ENCODE data around the gene VAV3.
"Not testable (repeated sequence)": the region's sequence is repeated elsewhere in the genome, so short reads cannot be mapped to it uniquely, and the experiment has no call there.

VAV3 gene

GRCh38 chr1:107702946-107703571 is 261.9 kb downstream of the VAV3 start:
- H3K4me1 Mint-ChIP-seq, result no peaks in the 10 kb centered on the region
- H3K27ac Mint-ChIP-seq, result no peak overlapping the region
- no peak for DNase-seq
- H3K36me3 Mint-ChIP-seq, result no peaks in the 10 kb centered on the region
- H3K9me3 Mint-ChIP-seq, result no peaks in the 10 kb centered on the region
- H3K4me3 Mint-ChIP-seq, result no peak overlapping the region
- H3K27me3 Mint-ChIP-seq, result no peaks in the 10 kb centered on the region
- CTCF ChIA-PET, result no interaction called here

GRCh38 chr1:107700651-107701050 is 264.3 kb downstream of the VAV3 start:
- H3K27ac Mint-ChIP-seq, H3K9me3 Mint-ChIP-seq, DNase-seq, H3K4me1 Mint-ChIP-seq, CTCF ChIA-PET, H3K27me3 Mint-ChIP-seq, H3K4me3 Mint-ChIP-seq, H3K36me3 Mint-ChIP-seq: not testable (repeated sequence)

GRCh38 chr1:107698161-107698560 is 266.8 kb downstream of the VAV3 start:
- no peak overlapping the region for H3K27ac Mint-ChIP-seq
- CTCF ChIA-PET, result no interaction called here
- no peaks in the 10 kb centered on the region for H3K36me3 Mint-ChIP-seq

GRCh38 chr1:107695341-107695740 is 269.6 kb downstream of the VAV3 start:
- H3K36me3 Mint-ChIP-seq, result no peaks in the 10 kb centered on the region
- H3K4me1 Mint-ChIP-seq, result no peaks in the 10 kb centered on the region
- no peaks in the 10 kb centered on the region for H3K27me3 Mint-ChIP-seq
- no peaks in the 10 kb centered on the region for H3K9me3 Mint-ChIP-seq
- H3K27ac Mint-ChIP-seq, result no peak overlapping the region
- CTCF ChIA-PET, result no interaction called here
- no peak overlapping the region for H3K4me3 Mint-ChIP-seq
- DNase-seq, result no peak

More at GRCh38 chr1:107698161-107698560, 266.8 kb downstream of the VAV3 start:
- no peaks in the 10 kb centered on the region for H3K4me1 Mint-ChIP-seq
- H3K4me3 Mint-ChIP-seq, result no peak overlapping the region
- H3K27me3 Mint-ChIP-seq, result no peaks in the 10 kb centered on the region
- DNase-seq, result no peak
- no peaks in the 10 kb centered on the region for H3K9me3 Mint-ChIP-seq

GRCh38 chr1:107692580-107693345 is 272.2 kb downstream of the VAV3 start:
- Mint-ChIP-seq H3K27ac (no peak overlapping the region), H3K4me3 (no peak overlapping the region), H3K9me3 (no peaks in the 10 kb centered on the region), H3K36me3 (no peaks in the 10 kb centered on the region), H3K27me3 (no peaks in the 10 kb centered on the region), H3K4me1 (no peaks in the 10 kb centered on the region)
- CTCF ChIA-PET, result no interaction called here
- DNase-seq, result no peak

- Mint-ChIP-seq H3K27ac (no peak overlapping the region), H3K4me3 (no peak overlapping the region), H3K27me3 (no peaks in the 10 kb centered on the region), H3K9me3 (no peaks in the 10 kb centered on the region), H3K36me3 (no peaks in the 10 kb centered on the region), H3K4me1 (no peaks in the 10 kb centered on the region)
- no peak for DNase-seq
- CTCF ChIA-PET, result no interaction called here
These were observed 273.4 kb downstream of the VAV3 start for GRCh38 chr1:107691540-107691939.

- CTCF ChIA-PET, result no interaction called here
- no peak for DNase-seq
- Mint-ChIP-seq H3K9me3 (no peaks in the 10 kb centered on the region), H3K4me3 (no peak overlapping the region), H3K36me3 (no peaks in the 10 kb centered on the region), H3K27ac (no peak overlapping the region), H3K4me1 (no peaks in the 10 kb centered on the region), H3K27me3 (no peaks in the 10 kb centered on the region)
These were observed 274.5 kb downstream of the VAV3 start for GRCh38 chr1:107690491-107690890.

GRCh38 chr1:107689733-107690132 is 275.2 kb downstream of the VAV3 start:
- no peak for DNase-seq
- CTCF ChIA-PET, result no interaction called here
- no peaks in the 10 kb centered on the region for H3K27me3 Mint-ChIP-seq
- no peak overlapping the region for H3K4me3 Mint-ChIP-seq
- H3K9me3 Mint-ChIP-seq, result no peaks in the 10 kb centered on the region
- H3K36me3 Mint-ChIP-seq, result no peaks in the 10 kb centered on the region
- no peak overlapping the region for H3K27ac Mint-ChIP-seq
- H3K4me1 Mint-ChIP-seq, result no peaks in the 10 kb centered on the region

- no peak for DNase-seq
- Mint-ChIP-seq H3K27me3 (no peaks in the 10 kb centered on the region), H3K9me3 (no peaks in the 10 kb centered on the region), H3K36me3 (no peaks in the 10 kb centered on the region), H3K4me3 (no peak overlapping the region), H3K4me1 (no peaks in the 10 kb centered on the region), H3K27ac (no peak overlapping the region)
- CTCF ChIA-PET, result no interaction called here
These were observed 275.8 kb downstream of the VAV3 start for GRCh38 chr1:107689159-107689558.

- Mint-ChIP-seq H3K4me3 (no peak overlapping the region), H3K36me3 (no peaks in the 10 kb centered on the region), H3K27ac (no peak overlapping the region), H3K4me1 (no peaks in the 10 kb centered on the region), H3K9me3 (no peaks in the 10 kb centered on the region), H3K27me3 (no peaks in the 10 kb centered on the region)
- DNase-seq, result no peak
- CTCF ChIA-PET, result no interaction called here
These were observed 276.9 kb downstream of the VAV3 start for GRCh38 chr1:107687849-107688753.

- no peak for DNase-seq
- CTCF ChIA-PET, result no interaction called here
- Mint-ChIP-seq H3K9me3 (no peaks in the 10 kb centered on the region), H3K27me3 (no peaks in the 10 kb centered on the region), H3K36me3 (no peaks in the 10 kb centered on the region), H3K27ac (no peak overlapping the region), H3K4me3 (no peak overlapping the region), H3K4me1 (no peaks in the 10 kb centered on the region)
These were observed 281.3 kb downstream of the VAV3 start for GRCh38 chr1:107683683-107684082.

- Mint-ChIP-seq H3K27ac (no peak overlapping the region), H3K9me3 (no peaks in the 10 kb centered on the region), H3K4me1 (no peaks in the 10 kb centered on the region), H3K27me3 (no peaks in the 10 kb centered on the region), H3K4me3 (no peak overlapping the region), H3K36me3 (no peaks in the 10 kb centered on the region)
- no peak for DNase-seq
- CTCF ChIA-PET, result no interaction called here
These were observed 281.8 kb downstream of the VAV3 start for GRCh38 chr1:107683191-107683657.

GRCh38 chr1:107682467-107682866 is 282.5 kb downstream of the VAV3 start:
- no peaks in the 10 kb centered on the region for H3K36me3 Mint-ChIP-seq

GRCh38 chr1:107681001-107681479 is 283.9 kb downstream of the VAV3 start:
- Mint-ChIP-seq H3K27ac (no peak overlapping the region), H3K27me3 (no peaks in the 10 kb centered on the region), H3K9me3 (no peaks in the 10 kb centered on the region), H3K4me1 (no peaks in the 10 kb centered on the region), H3K36me3 (no peaks in the 10 kb centered on the region), H3K4me3 (no peak overlapping the region)
- DNase-seq, result no peak
- CTCF ChIA-PET, result no interaction called here

More at GRCh38 chr1:107682467-107682866, 282.5 kb downstream of the VAV3 start:
- Mint-ChIP-seq H3K4me1 (no peaks in the 10 kb centered on the region), H3K4me3 (no peak overlapping the region), H3K27ac (no peak overlapping the region), H3K9me3 (no peaks in the 10 kb centered on the region), H3K27me3 (no peaks in the 10 kb centered on the region)
- no peak for DNase-seq
- CTCF ChIA-PET, result no interaction called here
